ENCODE results near the gene IAPP.
"Not testable (repeated sequence)": the region's sequence is repeated elsewhere in the genome, so short reads cannot be mapped to it uniquely, and the experiment has no call there.

Gene IAPP

GRCh38 chr12:21346542-21347205, 26.0 kb upstream of the IAPP start:
- TF ChIP-seq CTCF (IDR thresholded peaks at IDR 0.05; ENCODE audit: low read depth, low read length, missing control alignments) = no peak
- no peak for DNase-seq (ENCODE audit: low read depth)
- no peak overlapping the region for H3K4me3 ChIP-seq (ENCODE audit: low read depth, low read length)

- no peak for DNase-seq (ENCODE audit: low read depth)
- H3K4me3 ChIP-seq (ENCODE audit: low read depth, low read length) = no peak overlapping the region
- no peak for TF ChIP-seq CTCF (IDR thresholded peaks at IDR 0.05; ENCODE audit: low read depth, low read length, missing control alignments)
Observed at GRCh38 chr12:21350975-21351374, 21.7 kb upstream of the IAPP start.

- TF ChIP-seq CTCF (IDR thresholded peaks at IDR 0.05; ENCODE audit: low read depth, low read length, missing control alignments) = no peak
- no peak for DNase-seq (ENCODE audit: low read depth)
- no peak overlapping the region for H3K4me3 ChIP-seq (ENCODE audit: low read depth, low read length)
Observed at GRCh38 chr12:21353487-21353886, 19.2 kb upstream of the IAPP start.

GRCh38 chr12:21353948-21354347, 18.8 kb upstream of the IAPP start:
- no peak overlapping the region for H3K4me3 ChIP-seq (ENCODE audit: low read depth, low read length)
- no peak for DNase-seq (ENCODE audit: low read depth)
- TF ChIP-seq CTCF (IDR thresholded peaks at IDR 0.05; ENCODE audit: low read depth, low read length, missing control alignments) = no peak

GRCh38 chr12:21354641-21355040, 18.1 kb upstream of the IAPP start:
- DNase-seq (ENCODE audit: low read depth) = no peak
- no peak overlapping the region for H3K4me3 ChIP-seq (ENCODE audit: low read depth, low read length)
- TF ChIP-seq CTCF (IDR thresholded peaks at IDR 0.05; ENCODE audit: low read depth, low read length, missing control alignments) = no peak

- not testable (repeated sequence) for DNase-seq (ENCODE audit: low read depth); H3K4me3 ChIP-seq (ENCODE audit: low read depth, low read length)
Observed at GRCh38 chr12:21360632-21361031, 12.1 kb upstream of the IAPP start.

GRCh38 chr12:21369141-21369980, 3.3 kb upstream of the IAPP start:
- no peak for DNase-seq (ENCODE audit: low read depth)
- no peak for TF ChIP-seq CTCF (IDR thresholded peaks at IDR 0.05; ENCODE audit: low read depth, low read length, missing control alignments)
- H3K4me3 ChIP-seq (ENCODE audit: low read depth, low read length) = no peak overlapping the region
